RWPE1 (cell line): Measurements from ENCODE around the gene JADE2.

Source experiments
- CTCF ChIA-PET: fragments of 350-600 bp; sonication (Branson Sonifier 250); formaldehyde crosslinking; extraction: SDS; loops from one replicate; lab custom pipeline; 2021; lab: Yijun Ruan, JAX
- POLR2A ChIA-PET: fragments of 400-600 bp; formaldehyde crosslinking; extraction: SDS; loops from one replicate; lab custom pipeline; 2020; ENCODE audit warnings: antibody characterized with exemption; ENCODE audit not compliant: low non-redundant PET; lab: Yijun Ruan, JAX
- DNase-seq: peaks from one replicate; pipeline ENCODE4 v3.0.0; 2012; ENCODE audit warnings: low spot score
- H3K27ac ChIP-seq: fragments of 450-650 bp; 2 replicates; pipeline ENCODE4 v1.5.1; 2017
- CTCF ChIP-seq: fragments of 450-650 bp; conservative IDR thresholded peaks from 2 replicates; pipeline ENCODE4 v1.5.1; 2017; ENCODE audit warnings: low read depth, mild to moderate bottlenecking

Gene JADE2

GRCh38 chr5:134523543-134524271 lies 1.8 kb upstream of the JADE2 start:
- ChIA-PET CTCF (interaction anchor here (0.6 to 3.1 kb wide), 5 partner anchors 12 to 220 kb away, joined by 3 to 12 read pairs (median 7); partner anchors contain the start of gene CDKN2AIPNL), POLR2A (interaction anchor here (0.7 kb wide), 2 partner anchors 35 to 108 kb away, joined by 3 read pairs; no protein-coding TSS in a partner anchor)
- peak overlapping the region; percentile 98 for H3K27ac ChIP-seq
- TF ChIP-seq CTCF, result no peak
- no peak for DNase-seq

GRCh38 chr5:134524272-134524825 lies 1.1 kb upstream of the JADE2 start:
- ChIA-PET POLR2A (interaction anchor here (0.6 to 3.1 kb wide), 5 partner anchors 21 to 108 kb away, joined by 3 to 12 read pairs (median 3); no protein-coding TSS in a partner anchor), CTCF (interaction anchor here (0.6 to 3.9 kb wide), 7 partner anchors 13 to 1408 kb away, joined by 3 to 34 read pairs (median 7); partner anchors contain the start of gene CDKN2AIPNL)
- DNase-seq, result peak; percentile 80
- H3K27ac ChIP-seq, result peak overlapping the region; percentile 98
- TF ChIP-seq CTCF, result peak; percentile 21; the same call in 1 of the 2 replicates

- no peak for TF ChIP-seq CTCF
- ChIA-PET POLR2A (interaction anchor here (0.8 to 3.1 kb wide), 4 partner anchors 23 to 122 kb away, joined by 3 to 11 read pairs (median 3); partner anchors contain the start of gene CDKN2AIPNL), CTCF (interaction anchor here (0.5 to 3.9 kb wide), 12 partner anchors 10 to 223 kb away, joined by 3 to 34 read pairs (median 4); partner anchors contain the start of genes CDKN2AIPNL and UBE2B)
- DNase-seq, result peak; percentile 86
- peak overlapping the region; percentile 98 for H3K27ac ChIP-seq
Observed at GRCh38 chr5:134525683-134526482, 413 bp downstream of the JADE2 start.

GRCh38 chr5:134526483-134527155 lies 1.1 kb downstream of the JADE2 start:
- DNase-seq, result peak; percentile 79
- H3K27ac ChIP-seq, result peak overlapping the region; percentile 98
- no peak; the same call in 1 of the 2 replicates for TF ChIP-seq CTCF
- ChIA-PET POLR2A (interaction anchor here (0.5 to 3.1 kb wide), 7 partner anchors 20 to 158 kb away, joined by 3 to 11 read pairs (median 4); partner anchors contain the start of gene CDKN2AIPNL), CTCF (interaction anchor here (0.6 to 3.9 kb wide), 19 partner anchors 10 to 223 kb away, joined by 3 to 34 read pairs (median 4); partner anchors contain the start of genes CDKN2AIPNL and UBE2B)

GRCh38 chr5:134527156-134527960 lies 1.9 kb downstream of the JADE2 start:
- TF ChIP-seq CTCF, result peak; percentile 98
- H3K27ac ChIP-seq, result peak overlapping the region; percentile 98
- CTCF ChIA-PET, result interaction anchor here (0.6 to 3.9 kb wide), 28 partner anchors 9 to 219 kb away, joined by 3 to 34 read pairs (median 4); partner anchors contain the start of gene CDKN2AIPNL
- POLR2A ChIA-PET, result interaction anchor here (0.5 to 3.1 kb wide), 5 partner anchors 20 to 159 kb away, joined by 3 to 11 read pairs (median 6); no protein-coding TSS in a partner anchor
- peak; percentile 97 for DNase-seq
